ENCODE measurements around the gene ITGB3. TPM values are rescaled to one million over a fixed set of nuclear protein-coding genes. Genes with fewer than 3 reads are reported as not detected.

ITGB3 gene
- total RNA-seq, 1 donor, result 39.8 TPM

- peaks cover 5% of the 10 kb centered on the region for H3K4me1 ChIP-seq (ENCODE audit: insufficient read depth, low read length)
- no peak overlapping the region for H3K4me3 ChIP-seq (ENCODE audit: insufficient read depth, low read length)
- no peak for TF ChIP-seq CTCF (IDR thresholded peaks at IDR 0.05; ENCODE audit: extremely low read depth, low read depth, low read length)
- H3K9me3 ChIP-seq (ENCODE audit: low read depth, low read length), result no peaks in the 10 kb centered on the region
- no peaks in the 10 kb centered on the region for H3K36me3 ChIP-seq (ENCODE audit: insufficient read depth, low read length)
- H3K4me2 ChIP-seq (ENCODE audit: insufficient read depth, low read length), result no peak overlapping the region
- no peak for DNase-seq (ENCODE audit: insufficient read length, low spot score, missing footprints)
- no peaks in the 10 kb centered on the region for H3K27me3 ChIP-seq (ENCODE audit: insufficient read depth, low read length)
- no peak overlapping the region for H3K27ac ChIP-seq (ENCODE audit: low read depth, low read length)
- H4K20me1 ChIP-seq (ENCODE audit: insufficient read depth, low read length), result no peaks in the 10 kb centered on the region
- H3K79me2 ChIP-seq (ENCODE audit: insufficient read depth, low read length), result no peaks in the 10 kb centered on the region
- H2AFZ ChIP-seq (ENCODE audit: low read length), result no peak overlapping the region
Observed at GRCh38 chr17:47219621-47220475, 33.8 kb upstream of the ITGB3 start.

- no peak for TF ChIP-seq CTCF (IDR thresholded peaks at IDR 0.05; ENCODE audit: extremely low read depth, low read depth, low read length)
- Histone ChIP-seq H2AFZ (ENCODE audit: low read length) (no peak overlapping the region), H3K27ac (ENCODE audit: low read depth, low read length) (no peak overlapping the region), H3K4me3 (ENCODE audit: insufficient read depth, low read length) (no peak overlapping the region), H3K79me2 (ENCODE audit: insufficient read depth, low read length) (no peaks in the 10 kb centered on the region), H3K36me3 (ENCODE audit: insufficient read depth, low read length) (no peaks in the 10 kb centered on the region), H4K20me1 (ENCODE audit: insufficient read depth, low read length) (no peaks in the 10 kb centered on the region), H3K27me3 (ENCODE audit: insufficient read depth, low read length) (no peaks in the 10 kb centered on the region), H3K9me3 (ENCODE audit: low read depth, low read length) (no peaks in the 10 kb centered on the region), H3K4me1 (ENCODE audit: insufficient read depth, low read length) (peaks cover 12% of the 10 kb centered on the region), H3K4me2 (ENCODE audit: insufficient read depth, low read length) (no peak overlapping the region)
- no peak for DNase-seq (ENCODE audit: insufficient read length, low spot score, missing footprints)
Observed at GRCh38 chr17:47220531-47220999, 33.1 kb upstream of the ITGB3 start.

- Histone ChIP-seq H2AFZ (ENCODE audit: low read length) (no peak overlapping the region), H3K4me2 (ENCODE audit: insufficient read depth, low read length) (no peak overlapping the region), H3K9me3 (ENCODE audit: low read depth, low read length) (no peaks in the 10 kb centered on the region), H3K36me3 (ENCODE audit: insufficient read depth, low read length) (no peaks in the 10 kb centered on the region), H3K4me3 (ENCODE audit: insufficient read depth, low read length) (no peak overlapping the region), H3K27ac (ENCODE audit: low read depth, low read length) (no peak overlapping the region), H3K27me3 (ENCODE audit: insufficient read depth, low read length) (no peaks in the 10 kb centered on the region), H4K20me1 (ENCODE audit: insufficient read depth, low read length) (no peaks in the 10 kb centered on the region), H3K4me1 (ENCODE audit: insufficient read depth, low read length) (peaks cover 18% of the 10 kb centered on the region), H3K79me2 (ENCODE audit: insufficient read depth, low read length) (no peaks in the 10 kb centered on the region)
- DNase-seq (ENCODE audit: insufficient read length, low spot score, missing footprints), result no peak
- no peak for TF ChIP-seq CTCF (IDR thresholded peaks at IDR 0.05; ENCODE audit: extremely low read depth, low read depth, low read length)
Observed at GRCh38 chr17:47221154-47221553, 32.5 kb upstream of the ITGB3 start.

GRCh38 chr17:47222047-47222446 lies 31.6 kb upstream of the ITGB3 start:
- Histone ChIP-seq H3K36me3 (ENCODE audit: insufficient read depth, low read length) (no peaks in the 10 kb centered on the region), H4K20me1 (ENCODE audit: insufficient read depth, low read length) (no peaks in the 10 kb centered on the region), H3K27me3 (ENCODE audit: insufficient read depth, low read length) (no peaks in the 10 kb centered on the region), H3K4me1 (ENCODE audit: insufficient read depth, low read length) (peaks cover 21% of the 10 kb centered on the region), H3K27ac (ENCODE audit: low read depth, low read length) (no peak overlapping the region), H3K4me2 (ENCODE audit: insufficient read depth, low read length) (no peak overlapping the region), H2AFZ (ENCODE audit: low read length) (no peak overlapping the region), H3K9me3 (ENCODE audit: low read depth, low read length) (no peaks in the 10 kb centered on the region), H3K79me2 (ENCODE audit: insufficient read depth, low read length) (no peaks in the 10 kb centered on the region), H3K4me3 (ENCODE audit: insufficient read depth, low read length) (no peak overlapping the region)
- no peak for DNase-seq (ENCODE audit: insufficient read length, low spot score, missing footprints)
- no peak for TF ChIP-seq CTCF (IDR thresholded peaks at IDR 0.05; ENCODE audit: extremely low read depth, low read depth, low read length)
